Stimulated activated naive CD4-positive, alpha-beta T cell (primary cell): Measurements from ENCODE around the gene RFPL3.
"Not testable (repeated sequence)": the region's sequence is repeated elsewhere in the genome, so short reads cannot be mapped to it uniquely, and the experiment has no call there.

Experiments used
- DNase-seq, 6 experiments: peaks; one replicate each; lab custom pipeline; 2025; lab: John Stamatoyannopoulos, UW

RFPL3 gene

DNA sequence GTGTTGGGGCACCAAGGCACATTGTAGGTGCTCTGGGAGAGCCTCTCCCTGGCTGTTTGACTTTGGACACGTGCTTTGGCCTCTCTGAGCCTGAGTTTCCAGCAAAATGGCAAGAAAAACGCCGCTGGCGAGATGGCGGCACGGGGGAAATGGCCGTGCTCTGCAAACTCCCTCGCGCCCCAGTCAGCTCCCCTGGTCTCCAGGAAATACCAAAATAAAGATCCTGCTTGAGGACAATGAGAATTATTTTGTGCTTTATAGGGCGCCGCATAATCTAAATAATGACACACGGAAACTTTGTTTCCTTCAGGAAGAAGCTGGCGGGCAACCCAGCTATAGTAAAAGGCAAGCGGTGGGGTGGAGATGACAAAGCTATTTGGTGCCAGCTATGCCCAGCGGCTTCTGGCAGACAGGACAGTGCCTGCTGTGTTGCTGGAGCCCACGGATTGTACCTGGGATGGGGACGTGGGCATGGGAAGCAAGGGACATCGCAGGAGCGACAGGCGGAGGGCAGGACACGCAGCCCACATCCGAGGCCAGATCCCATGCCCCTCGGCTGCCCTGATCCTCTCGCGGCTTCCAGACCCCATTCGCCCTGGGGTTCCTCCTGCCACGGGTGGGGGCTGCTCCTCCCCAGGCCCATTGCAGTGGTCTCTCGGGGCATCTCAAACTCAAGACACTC is 26.3 kb upstream of the RFPL3 start:
- no peak for DNase-seq

DNA sequence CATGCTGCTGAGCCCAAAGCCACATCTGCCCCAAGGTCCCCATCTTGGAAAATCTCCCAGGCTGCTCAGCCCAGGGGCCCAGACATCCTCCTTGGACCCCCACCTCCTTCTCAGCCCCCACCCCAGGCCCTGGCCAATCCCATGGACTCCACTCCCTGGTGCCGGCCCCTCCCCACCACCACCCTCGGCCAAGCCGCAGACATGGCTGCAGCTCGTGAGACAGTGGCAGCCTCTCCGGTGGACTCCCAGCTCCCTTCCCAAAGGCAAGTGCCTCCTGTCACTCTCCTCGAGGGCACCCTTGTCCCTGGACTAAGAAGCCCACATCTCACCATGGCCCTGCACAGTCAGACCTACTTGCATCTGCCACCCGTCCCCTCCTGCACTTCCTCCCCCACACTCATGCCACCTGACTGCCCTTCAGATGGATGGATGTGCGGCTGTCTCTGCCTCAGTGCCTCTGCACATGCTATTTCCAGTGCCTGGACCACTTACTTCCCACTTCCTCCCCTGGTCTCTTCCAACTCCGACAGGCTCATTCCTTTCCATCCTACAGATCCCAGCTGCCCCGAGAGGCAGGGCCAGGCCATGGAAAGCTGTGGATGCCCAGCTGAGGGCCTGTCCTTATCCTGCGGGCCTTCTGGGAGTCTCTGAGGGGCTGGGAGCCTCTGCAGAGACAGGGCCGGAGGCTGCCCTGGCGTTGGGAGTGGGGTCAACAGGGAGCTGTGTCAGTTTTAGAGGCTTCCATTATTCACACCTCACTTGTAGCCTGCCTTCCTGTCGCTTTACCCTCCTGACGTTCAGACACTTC is 25.5 kb upstream of the RFPL3 start:
- no peak for DNase-seq

DNA sequence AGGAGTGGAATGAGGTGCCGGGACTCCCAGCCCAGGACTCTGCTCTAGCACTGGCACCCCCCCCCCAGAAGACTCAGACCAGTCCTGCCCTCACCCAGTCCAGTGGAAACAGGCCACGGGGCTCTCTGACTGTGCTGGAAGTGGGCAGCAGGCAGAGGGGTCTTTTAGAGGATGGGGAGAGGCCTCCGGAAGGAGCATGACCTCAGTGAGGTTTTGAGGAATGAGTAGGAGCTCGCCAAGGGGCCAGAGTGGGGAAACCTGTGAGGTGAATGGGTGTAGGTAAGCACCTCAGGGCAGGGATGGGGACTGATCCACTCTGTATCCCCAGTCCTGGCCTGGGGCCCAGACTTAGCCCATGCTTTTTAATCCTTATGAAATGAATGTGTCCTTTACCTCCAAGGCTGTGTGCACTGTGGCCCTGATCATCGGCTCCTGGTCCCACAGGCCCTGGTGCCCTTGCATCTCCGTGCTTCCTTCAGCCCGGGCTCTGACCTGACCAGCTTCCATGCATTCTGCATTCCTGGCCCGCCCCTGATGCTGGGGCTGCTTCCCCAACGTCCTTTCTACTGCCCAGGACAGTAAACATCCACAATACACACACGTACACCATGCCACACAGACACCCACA is 24.4 kb upstream of the RFPL3 start:
- DNase-seq, result no peak

DNA sequence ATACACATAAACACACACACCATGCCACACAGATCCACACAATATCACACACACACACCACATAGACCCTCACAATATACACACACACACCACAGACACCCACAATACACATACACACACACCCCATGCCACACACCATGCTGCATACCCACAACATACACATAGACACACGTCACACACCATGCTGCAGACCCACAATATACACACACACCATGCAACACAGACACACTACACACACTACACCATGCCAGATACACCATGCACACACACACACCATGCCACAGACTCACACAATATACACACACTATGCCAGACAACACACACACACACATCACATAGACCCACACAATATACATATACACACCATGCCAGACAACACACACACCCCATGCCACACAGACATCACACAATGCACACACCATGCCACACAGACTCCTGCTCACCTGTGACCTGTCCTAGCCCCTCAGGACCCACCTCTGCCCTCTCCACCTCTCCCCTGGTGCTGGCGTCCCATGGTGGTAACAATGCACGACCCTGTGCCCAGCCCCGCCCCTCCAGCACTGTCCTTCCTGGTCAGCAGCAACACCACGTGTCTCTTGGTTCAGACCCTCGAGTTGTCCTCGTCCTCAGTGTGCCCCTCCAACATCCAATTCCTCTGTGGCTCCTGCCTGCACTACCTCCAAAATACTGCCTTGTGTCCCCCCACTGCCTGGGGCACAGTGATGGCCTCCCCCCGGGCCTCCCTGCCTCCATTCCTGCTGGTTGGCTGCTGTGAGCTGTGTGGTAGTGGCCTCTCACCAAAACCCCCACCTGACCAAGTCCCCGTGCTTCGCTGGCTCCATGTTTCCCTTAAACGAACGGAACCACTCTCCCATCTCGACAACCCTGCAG is 23.7 kb upstream of the RFPL3 start:
- DNase-seq, result no peak

DNA sequence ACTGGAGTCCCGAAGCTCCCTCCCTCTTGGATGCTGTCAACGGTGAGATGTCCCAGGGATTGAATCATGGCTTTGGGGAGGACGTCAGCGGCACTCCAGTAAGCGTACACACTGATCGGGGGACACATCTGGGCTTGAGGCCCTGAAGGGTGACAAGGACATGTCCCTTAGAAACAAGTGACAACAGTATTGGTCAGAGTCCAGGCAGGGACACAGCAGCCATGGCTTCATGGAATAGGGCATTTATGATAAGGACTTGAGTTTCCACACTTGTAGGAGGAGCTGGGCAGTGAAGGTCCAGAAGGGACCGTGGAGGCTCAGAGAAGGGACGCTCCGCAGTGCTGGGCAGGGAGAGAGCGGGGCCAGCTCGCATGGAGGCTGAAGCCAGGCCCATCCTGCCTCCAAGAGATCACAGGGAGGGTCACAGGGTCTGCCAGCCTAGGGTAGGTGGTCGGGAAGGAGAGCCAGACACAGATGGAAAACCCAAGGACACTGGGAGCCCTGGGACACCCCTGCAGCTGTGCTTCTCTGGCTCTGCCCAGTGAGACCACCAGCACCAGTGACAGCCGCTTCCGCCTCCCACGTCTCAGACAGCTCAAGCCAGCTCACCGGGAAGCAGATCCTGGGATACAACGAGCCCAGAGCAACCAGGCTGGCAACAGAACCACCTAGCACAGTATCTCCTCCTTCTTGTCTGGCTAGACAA is 22.9 kb upstream of the RFPL3 start:
- no peak for DNase-seq

DNA sequence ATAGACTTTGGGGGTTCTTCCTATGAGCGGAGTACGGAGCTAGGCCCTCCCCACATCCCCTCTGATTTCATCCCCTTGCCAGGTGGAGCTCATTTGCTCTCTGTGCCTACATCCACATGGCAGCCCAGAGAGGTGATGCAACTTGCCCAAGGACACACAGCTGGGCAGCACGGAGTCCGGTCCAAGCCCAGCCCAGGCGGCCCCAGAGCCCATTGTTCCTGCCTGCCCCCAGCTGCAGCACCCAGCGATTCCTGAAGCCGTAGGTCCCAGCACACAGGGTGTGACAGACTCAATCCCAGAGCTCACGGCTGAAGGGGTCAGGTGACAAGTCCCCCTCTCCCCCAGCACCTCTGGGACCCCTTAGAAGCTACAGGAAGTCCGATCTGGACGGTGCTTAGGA is 22.2 kb upstream of the RFPL3 start:
- DNase-seq, result no peak

DNA sequence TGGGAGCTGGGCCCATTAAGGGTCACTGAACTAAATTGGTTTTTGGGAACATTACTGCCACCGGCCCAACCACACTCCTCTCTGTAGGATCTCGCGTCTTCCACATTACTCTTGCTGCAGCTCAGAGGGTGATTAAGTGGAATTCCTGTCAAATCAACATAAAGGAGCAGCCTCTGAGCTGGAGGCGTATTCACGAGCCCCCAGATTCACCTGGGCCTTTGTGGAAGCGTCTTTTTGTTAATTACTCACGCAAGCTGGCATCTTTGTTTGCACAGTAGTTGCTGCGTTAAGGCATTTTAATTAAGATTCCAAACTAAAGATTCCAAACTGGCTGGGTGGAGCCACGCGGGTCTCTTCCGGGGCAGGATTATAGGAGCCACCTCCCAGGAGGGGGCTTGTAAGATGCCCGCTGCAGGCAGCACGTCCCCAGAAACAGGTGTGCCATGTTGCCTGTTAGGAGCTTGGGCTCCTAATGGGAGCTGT is 21.5 kb upstream of the RFPL3 start:
- no peak for DNase-seq

DNA sequence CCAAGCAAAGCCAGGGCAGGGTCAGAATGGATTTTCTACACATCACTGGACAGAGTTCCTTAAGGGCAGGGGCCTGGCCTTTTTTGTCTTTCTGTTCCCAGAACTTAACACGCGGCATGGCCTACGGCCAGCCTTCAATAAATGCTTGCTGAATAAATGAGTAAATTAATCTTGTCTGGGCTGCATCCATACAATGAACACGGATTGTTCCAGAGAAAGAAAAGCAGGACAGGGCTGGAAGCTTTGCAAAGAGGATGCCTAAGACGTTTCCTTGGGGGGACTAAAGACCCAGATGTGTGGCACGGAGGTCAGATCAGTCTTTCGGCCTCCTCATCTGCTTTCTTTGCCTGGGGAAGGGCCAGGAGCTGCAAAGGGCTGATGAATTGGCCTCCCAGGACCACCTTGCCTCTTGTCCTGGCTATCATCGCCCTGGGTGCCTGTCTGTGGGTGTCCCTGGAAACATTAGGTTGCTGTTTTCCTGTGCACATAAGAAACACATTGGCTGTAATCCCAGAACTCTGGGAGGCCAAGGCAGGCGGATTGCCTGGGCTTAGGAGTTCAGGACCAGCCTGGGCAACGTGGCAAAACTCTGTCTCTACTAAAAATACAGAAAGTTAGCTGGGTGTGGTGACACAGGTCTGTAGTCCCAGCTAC is 20.8 kb upstream of the RFPL3 start:
- no peak for DNase-seq

DNA sequence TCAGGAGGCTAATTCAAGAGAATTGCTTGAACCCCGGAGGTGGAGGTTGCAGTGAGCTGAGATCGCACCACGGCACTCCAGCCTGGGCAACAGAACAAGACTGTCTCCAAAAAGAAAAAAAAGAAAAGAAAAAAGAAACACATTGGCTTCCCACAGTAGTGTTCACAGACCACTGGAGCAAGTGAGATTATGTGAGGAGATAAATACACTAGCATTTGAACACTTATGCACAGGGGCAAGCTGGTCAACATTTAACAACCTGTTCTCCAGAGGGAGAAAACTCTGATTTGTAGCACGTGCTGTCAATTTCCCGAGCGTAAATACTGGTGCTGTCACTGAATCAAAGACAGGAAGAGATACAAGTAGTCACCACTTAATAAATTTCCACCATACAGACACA is 20.2 kb upstream of the RFPL3 start:
- not testable (repeated sequence) for DNase-seq

DNA sequence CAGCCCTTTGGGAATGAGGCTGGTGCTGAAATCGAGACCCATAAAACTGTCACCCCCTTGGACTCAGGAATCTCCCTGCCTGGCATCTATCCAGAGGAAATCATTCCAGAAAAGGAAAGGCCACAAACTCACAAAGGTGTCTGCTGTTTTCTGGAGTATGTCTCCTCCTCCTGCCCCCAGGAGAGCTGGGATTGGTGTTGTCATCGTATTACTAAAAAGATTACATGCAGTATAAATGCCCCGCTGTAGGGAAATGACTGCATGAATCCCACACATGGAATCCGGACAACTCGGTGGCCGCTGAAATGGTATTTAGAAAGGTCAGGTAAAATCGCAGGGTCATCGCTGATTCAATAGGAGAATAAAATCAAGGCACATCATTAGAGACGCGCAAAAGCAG is 18.9 kb upstream of the RFPL3 start:
- DNase-seq, result no peak

DNA sequence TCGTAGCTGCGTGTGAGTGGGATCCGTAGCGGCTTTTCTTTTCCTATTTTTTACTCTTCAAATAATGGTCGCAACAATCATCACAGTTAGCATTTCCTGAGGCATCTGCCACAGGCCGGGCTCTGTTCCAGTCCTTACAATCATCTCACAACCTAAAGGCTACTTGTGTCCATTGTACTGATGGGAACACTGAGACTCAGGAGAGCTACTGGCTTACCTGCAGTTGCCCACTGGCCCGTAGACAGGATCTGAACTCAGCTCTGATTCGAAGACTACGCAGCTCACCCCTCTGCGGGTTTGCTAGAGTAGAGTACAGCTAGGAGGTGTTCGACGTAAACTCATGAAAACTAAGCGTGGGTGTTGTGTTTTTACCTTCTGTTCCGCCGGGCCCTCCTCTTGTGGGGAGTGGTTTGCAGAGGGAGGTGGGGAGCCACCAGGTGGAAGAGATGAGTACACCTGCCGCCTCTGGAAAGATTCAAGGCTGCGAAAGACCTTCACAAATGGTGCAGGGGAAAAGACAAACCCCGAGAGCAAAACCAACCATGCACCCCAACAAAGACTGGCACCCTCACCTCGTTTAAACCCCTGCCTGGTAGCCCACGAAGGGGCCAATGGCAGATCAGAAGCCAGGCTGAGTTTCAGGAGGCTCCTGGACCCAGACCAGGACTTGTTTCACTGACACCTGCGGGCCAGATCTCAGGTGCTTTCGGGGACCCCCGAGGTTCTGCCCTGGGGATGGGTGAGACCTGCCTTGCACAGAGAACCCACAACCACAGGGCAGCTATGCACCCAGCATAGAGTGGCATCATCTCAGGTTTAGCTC is 18.3 kb upstream of the RFPL3 start:
- no peak for DNase-seq

DNA sequence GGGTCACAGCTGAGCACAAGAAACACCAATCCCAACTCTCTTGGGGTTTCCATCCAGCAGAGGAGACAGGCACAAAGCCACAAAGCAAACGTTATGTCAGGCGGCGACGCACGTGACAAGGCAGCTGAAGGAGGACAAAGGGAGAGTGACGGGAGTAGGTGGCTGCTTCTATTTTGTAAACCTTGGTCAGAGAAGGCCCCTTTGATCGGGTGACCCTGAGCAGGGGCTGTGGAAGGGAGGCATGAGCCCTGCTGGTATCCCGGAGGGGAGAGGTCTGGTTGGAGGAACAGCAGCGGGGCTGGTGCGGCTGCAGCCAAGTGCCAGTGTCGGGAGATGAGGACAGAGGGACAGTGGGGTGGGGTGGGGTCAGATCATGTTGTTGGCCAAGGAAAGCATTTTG is 17.3 kb upstream of the RFPL3 start:
- no peak for DNase-seq

DNA sequence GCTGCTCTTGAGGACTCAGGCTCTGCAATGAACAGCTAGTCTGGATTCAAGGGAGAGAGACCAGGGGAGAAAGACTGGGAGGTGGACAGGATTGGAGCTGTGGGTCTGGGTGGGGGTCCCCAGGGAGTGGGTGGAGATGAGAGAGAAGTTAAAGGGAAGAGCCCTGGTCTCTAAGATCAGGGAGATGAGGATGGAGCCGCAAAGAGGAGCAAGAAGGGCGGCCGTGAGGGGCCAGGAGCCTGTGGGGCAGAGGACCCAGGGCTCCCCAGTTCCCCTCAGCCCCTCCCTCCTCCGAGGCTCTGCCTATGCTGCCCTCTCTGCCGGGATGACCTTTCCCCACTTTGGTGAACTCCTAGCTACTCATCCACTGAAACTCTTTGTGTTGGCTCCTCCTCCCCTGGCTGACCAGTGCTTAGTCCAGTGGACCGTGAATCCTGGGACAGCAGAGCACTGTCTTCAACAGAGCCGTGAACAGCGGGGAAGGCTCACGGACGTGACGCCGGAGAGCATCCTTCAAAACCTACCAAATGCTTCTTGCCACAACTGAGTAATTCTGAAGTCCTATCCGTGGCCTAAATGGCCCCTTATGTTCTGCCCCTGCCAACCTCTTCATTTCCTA is 16.4 kb upstream of the RFPL3 start:
- DNase-seq, result no peak

DNA sequence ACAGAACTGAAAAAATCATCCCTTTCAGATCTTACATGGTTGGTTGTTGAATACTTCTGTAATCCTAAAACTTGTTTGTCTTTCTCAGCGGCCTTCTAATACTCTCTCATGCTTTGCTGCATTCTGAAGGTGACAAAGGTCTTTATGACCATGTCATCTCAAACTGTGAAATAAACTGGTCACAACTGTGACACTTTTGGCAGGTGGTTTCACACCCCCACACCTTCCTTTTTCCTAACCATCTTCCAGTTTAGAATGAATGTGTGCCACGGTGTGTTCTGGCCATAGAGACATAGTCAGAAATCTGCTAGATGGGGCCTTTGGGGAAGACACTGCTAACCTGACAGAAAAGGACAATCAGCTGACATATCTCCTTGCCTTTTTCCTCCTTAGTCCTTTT is 14.7 kb upstream of the RFPL3 start:
- no peak for DNase-seq

DNA sequence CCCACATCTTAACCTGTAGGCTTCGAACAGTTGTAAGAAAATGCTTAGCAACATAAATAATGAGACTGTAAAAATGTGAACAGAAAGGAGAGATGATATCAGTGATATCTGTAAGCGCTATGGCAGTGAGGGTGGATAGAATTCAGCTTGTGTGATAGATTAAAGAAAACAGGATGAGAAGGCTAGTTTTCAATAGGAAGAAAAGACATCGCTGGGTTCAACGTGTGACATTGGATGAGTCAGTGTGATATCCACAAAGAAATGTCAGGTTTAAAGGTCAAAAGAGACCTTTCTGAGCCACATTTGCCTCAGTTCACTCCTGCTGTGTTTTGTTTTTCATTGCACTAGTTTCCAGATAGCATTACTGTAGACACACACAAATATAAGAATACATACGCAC is 13.7 kb upstream of the RFPL3 start:
- DNase-seq, result no peak

DNA sequence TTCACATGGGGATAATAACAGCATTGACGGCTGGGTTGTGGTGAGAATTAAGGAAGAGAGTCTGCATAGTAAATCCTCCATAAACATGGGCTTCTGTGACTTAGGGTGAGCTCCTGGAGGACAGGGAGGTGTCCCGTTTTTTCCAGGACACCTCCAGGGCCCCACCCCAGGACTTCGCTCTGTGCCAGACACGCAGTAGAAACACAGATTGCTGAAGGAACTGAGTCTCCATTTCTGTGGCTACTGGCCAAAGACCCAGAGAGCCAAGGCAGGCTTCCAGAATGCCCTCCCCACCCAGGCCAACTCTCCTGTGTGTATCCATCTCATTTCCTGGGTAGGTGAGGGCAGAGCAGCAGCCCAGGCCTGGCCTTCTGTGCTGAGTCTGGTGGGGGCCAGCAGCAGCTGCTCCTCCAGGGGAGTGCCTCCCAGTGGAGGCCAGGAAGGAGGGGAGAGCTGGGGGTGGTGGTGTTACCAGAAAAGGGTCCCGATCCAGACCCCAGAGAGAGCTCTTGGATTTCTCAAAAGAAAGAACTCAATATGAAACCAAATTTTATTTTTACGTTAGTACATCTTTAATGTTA is 9.5 kb upstream of the RFPL3 start:
- DNase-seq, result no peak

DNA sequence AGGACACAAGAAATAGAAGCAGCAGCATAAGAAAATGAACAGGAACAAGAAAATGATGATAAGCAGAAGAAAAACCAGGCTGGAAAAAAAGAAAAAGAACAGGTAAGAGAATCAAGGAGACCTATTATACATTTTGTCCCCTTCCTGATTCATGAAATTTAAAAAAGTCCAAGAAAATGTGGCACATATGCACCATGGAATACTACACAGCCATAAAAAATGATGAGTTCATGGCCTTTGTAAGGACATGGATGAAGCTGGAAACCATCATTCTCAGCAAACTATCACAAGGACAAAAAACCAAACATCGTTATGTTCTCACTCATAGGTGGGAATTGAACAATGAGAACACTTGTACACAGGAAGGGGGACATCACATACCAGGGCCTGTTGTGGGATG is 5.8 kb upstream of the RFPL3 start:
- DNase-seq, result not testable (repeated sequence)

DNA sequence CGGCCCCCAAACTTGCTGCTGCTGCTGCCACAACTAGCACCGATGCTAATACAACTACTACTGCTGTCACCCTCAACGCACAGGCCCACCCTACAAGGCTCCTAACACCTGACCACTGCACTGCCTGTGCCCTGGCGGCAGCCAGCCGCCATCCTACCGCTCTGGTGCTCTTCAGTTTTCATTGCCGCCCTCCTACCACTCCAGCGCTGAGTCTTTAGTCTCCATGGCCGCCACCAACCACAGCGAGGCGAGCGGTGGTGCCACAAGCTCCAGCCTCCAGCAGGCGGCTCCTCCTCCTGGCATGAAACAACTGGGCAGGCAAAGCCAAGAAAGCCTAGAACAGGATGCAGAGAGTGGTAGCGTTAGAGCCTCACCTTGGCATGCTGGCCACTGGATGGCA is 5.0 kb upstream of the RFPL3 start:
- DNase-seq, result no peak

DNA sequence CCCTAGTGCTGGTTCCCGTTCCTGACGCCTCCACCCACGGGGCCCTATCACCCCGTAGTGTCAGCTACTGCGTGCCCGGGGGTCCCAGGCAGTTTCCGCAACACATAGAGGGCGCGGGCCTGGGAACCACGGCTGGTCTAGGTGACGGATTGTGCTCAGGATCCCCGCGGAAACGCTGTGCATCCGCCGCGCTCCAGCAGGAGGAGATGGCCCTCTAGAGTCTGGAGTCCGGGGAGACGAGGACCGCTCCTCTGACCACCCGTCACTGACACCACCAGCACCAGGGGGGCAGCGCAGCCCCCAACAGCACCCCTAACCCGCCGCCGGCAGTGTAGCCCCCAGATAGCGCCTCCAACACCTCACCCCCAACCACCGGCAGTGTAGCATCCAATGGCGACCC is 4.4 kb upstream of the RFPL3 start:
- DNase-seq, result no peak
